HUES48 (cell line): ENCODE results near the gene RTP2.

Source experiments
- H3K27ac ChIP-seq: one replicate; pipeline ENCODE4 v1.7.0; 2013; ENCODE audit warnings: low read depth, low read length, inconsistent platforms
- H3K27me3 ChIP-seq: 2 replicates; pipeline ENCODE4 v1.6.1; 2013; ENCODE audit warnings: mild to moderate bottlenecking, low read length; ENCODE audit not compliant: control insufficient read depth, insufficient read depth
- H3K36me3 ChIP-seq: 2 replicates; pipeline ENCODE4 v1.6.1; 2013; ENCODE audit warnings: low read length; ENCODE audit not compliant: control insufficient read depth, insufficient read depth
- H3K4me1 ChIP-seq: 2 replicates; pipeline ENCODE4 v1.6.1; 2013; ENCODE audit warnings: mild to moderate bottlenecking, low read length; ENCODE audit not compliant: control insufficient read depth, insufficient read depth
- H3K4me3 ChIP-seq: 2 replicates; pipeline ENCODE4 v1.5.1; 2013; ENCODE audit warnings: mild to moderate bottlenecking, low read depth, low read length
- H3K9ac ChIP-seq: 2 replicates; pipeline ENCODE4 v1.6.1; 2013; ENCODE audit warnings: mild to moderate bottlenecking, low read depth, low read length, moderate library complexity
- H3K9me3 ChIP-seq: 2 replicates; pipeline ENCODE4 v1.6.1; 2013; ENCODE audit warnings: low read length; ENCODE audit not compliant: control insufficient read depth, insufficient read depth

RTP2 gene, protein sequence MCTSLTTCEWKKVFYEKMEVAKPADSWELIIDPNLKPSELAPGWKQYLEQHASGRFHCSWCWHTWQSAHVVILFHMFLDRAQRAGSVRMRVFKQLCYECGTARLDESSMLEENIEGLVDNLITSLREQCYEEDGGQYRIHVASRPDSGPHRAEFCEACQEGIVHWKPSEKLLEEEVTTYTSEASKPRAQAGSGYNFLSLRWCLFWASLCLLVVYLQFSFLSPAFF

DNA sequence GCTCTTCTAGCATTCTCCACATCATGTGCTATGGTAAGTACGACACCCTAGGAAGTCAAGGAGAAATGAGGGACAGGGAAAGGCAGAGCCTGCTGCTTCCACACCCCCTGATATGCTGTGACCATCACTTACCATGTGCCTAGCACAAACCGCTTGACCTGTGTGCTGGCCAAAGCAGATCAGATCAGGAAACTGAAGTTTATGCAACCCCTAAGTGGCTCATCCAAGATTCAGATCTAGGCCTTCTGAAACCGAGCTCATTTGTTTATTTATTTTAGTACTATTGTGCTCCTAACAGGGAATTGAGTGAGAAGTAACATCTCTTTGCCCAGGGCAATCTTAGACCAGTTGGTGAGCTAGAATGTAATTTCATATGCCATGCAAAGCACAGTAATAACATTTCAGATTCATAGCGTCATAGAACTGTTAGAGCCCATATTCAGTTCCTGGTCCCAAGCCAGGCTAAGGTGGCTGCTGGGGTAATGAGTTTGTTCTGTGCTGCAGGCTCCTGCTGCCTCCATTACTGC lies at the start of gene RTP2:
Gene RTP2, minus strand, starts transcription at position 51 of the 527 bp plus-strand sequence. CDS start 429 bp downstream, outside the sequence.
- no peak within 1 kb of the TSS for H3K4me3 ChIP-seq
- H3K4me1 ChIP-seq = no peaks in the 10 kb centered on the region
- H3K27ac ChIP-seq = no peak within 1 kb of the TSS
- H3K9me3 ChIP-seq = no peaks in the 10 kb centered on the region
- H3K9ac ChIP-seq = no peak within 1 kb of the TSS
- H3K27me3 ChIP-seq = no peaks in the 10 kb centered on the region
- no peaks in the 10 kb centered on the region for H3K36me3 ChIP-seq

GRCh38 chr3:187750513-187751123 lies 48.3 kb upstream of the RTP2 start:
- Histone ChIP-seq H3K9ac (no peak overlapping the region; the same call in 1 of the 2 replicates), H3K27me3 (no peaks in the 10 kb centered on the region), H3K36me3 (no peaks in the 10 kb centered on the region), H3K4me1 (peaks cover 48% of the 10 kb centered on the region), H3K4me3 (peak overlapping the region; percentile 10; the same call in 1 of the 2 replicates), H3K27ac (peak overlapping the region; percentile 63), H3K9me3 (no peaks in the 10 kb centered on the region)

- peak overlapping the region; percentile 13; the same call in 1 of the 2 replicates for H3K9ac ChIP-seq
- H3K9me3 ChIP-seq = no peaks in the 10 kb centered on the region
- peak overlapping the region; percentile 10; the same call in 1 of the 2 replicates for H3K4me3 ChIP-seq
- H3K4me1 ChIP-seq = peaks cover 48% of the 10 kb centered on the region
- H3K36me3 ChIP-seq = no peaks in the 10 kb centered on the region
- H3K27ac ChIP-seq = peak overlapping the region; percentile 63
- no peaks in the 10 kb centered on the region for H3K27me3 ChIP-seq
Measured at GRCh38 chr3:187750006-187750512, 47.7 kb upstream of the RTP2 start.

DNA sequence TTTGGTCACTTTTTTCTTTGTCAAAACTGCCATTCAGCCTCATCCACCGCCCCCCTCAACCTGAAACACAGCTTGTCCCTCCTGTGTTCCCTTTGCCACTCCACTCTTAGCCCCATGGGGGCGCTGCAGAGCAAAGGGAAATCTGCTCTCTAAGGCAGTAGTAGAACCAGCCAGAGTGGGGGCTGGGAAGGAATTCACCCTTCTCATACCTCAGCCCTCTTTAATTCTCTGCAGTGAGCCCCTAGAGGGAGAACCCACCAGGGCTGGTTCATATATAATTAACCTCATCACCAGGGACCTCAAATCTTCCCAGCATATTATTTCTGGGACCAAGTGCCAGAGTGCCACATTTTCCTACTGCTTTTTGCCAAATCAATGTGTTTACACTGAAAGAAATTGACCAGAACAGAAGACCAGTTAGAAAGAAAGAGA lies 45.7 kb upstream of the RTP2 start:
- Histone ChIP-seq H3K9me3 (no peaks in the 10 kb centered on the region), H3K4me1 (peaks cover 48% of the 10 kb centered on the region), H3K36me3 (no peaks in the 10 kb centered on the region), H3K27me3 (peaks cover 4% of the 10 kb centered on the region; the same call in 1 of the 2 replicates), H3K9ac (no peak overlapping the region), H3K4me3 (no peak overlapping the region), H3K27ac (no peak overlapping the region)

DNA sequence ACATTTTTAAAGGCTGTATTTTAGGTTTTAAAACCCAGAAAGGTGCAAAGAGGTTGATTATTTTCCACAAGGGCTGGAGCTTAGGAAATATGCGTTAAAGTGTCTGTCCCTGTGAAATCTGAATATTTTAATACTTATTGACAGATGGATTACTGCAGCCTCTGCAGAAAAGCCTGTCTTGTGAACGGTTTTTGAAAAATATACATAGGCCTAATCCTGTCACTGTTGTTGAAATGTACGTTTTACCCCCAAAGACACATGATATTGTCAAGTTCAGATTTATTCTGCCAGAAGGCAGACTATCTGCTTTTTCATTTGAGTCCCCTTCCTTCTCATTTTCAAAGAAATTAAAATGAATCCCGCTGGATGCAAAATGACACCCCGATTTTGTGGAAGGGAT lies 45.1 kb upstream of the RTP2 start:
- peaks cover 48% of the 10 kb centered on the region for H3K4me1 ChIP-seq
- no peaks in the 10 kb centered on the region for H3K36me3 ChIP-seq
- peaks cover 10% of the 10 kb centered on the region for H3K27me3 ChIP-seq
- no peak overlapping the region for H3K27ac ChIP-seq
- H3K9ac ChIP-seq = no peak overlapping the region
- H3K9me3 ChIP-seq = no peaks in the 10 kb centered on the region
- H3K4me3 ChIP-seq = no peak overlapping the region

DNA sequence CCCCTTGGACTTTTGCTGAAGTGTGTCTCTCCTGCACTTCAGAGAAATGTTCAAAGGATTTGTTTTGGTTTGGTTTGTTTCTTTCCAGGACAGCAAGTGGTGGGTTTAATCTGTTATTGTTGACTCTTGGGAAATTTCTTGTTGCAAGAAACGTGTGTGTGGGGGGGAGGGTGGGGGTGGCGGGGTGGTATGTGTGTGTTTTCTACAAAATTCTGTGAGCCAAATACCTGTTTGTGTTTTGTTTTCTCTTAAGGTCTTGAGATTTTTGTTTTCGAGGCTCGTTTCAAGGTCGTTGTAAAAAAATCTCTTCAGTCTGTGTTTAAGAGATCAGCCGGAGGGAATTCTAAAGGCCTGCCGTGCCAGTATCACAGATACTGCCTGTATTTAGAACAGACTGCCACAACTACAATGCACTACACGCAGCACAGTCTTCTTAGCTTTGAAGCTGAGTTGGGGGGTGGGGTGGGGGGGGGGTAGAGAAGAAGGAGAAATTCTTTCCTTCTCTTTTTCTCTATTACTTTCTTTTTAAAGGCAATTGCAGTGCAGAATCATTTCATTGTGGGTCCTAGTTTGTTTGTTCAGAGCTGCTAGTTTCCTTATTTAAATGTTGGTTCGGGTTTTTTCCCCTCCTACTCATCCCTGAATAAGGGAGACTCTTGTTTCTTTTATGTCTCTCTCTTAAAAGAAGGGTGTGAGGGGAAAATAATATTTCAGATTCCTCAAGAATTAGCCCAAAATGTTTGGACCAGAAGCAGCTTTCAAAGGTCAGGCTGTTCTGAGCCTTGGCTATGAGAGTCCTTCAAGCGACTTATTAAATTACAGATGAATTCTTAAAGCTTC lies 44.3 kb upstream of the RTP2 start:
- no peaks in the 10 kb centered on the region for H3K36me3 ChIP-seq
- H3K9ac ChIP-seq = peak overlapping the region; percentile 100; the same call in 1 of the 2 replicates
- H3K27me3 ChIP-seq = peaks cover 15% of the 10 kb centered on the region
- no peaks in the 10 kb centered on the region for H3K9me3 ChIP-seq
- H3K4me3 ChIP-seq = peak overlapping the region; percentile 83
- peaks cover 52% of the 10 kb centered on the region for H3K4me1 ChIP-seq
- H3K27ac ChIP-seq = peak overlapping the region; percentile 99

- Histone ChIP-seq H3K4me3 (peak overlapping the region; percentile 83), H3K4me1 (peaks cover 51% of the 10 kb centered on the region), H3K9ac (peak overlapping the region; percentile 100), H3K9me3 (no peaks in the 10 kb centered on the region), H3K27me3 (peaks cover 21% of the 10 kb centered on the region), H3K36me3 (no peaks in the 10 kb centered on the region), H3K27ac (peak overlapping the region; percentile 99)
Measured at GRCh38 chr3:187746059-187746441, 43.7 kb upstream of the RTP2 start.

DNA sequence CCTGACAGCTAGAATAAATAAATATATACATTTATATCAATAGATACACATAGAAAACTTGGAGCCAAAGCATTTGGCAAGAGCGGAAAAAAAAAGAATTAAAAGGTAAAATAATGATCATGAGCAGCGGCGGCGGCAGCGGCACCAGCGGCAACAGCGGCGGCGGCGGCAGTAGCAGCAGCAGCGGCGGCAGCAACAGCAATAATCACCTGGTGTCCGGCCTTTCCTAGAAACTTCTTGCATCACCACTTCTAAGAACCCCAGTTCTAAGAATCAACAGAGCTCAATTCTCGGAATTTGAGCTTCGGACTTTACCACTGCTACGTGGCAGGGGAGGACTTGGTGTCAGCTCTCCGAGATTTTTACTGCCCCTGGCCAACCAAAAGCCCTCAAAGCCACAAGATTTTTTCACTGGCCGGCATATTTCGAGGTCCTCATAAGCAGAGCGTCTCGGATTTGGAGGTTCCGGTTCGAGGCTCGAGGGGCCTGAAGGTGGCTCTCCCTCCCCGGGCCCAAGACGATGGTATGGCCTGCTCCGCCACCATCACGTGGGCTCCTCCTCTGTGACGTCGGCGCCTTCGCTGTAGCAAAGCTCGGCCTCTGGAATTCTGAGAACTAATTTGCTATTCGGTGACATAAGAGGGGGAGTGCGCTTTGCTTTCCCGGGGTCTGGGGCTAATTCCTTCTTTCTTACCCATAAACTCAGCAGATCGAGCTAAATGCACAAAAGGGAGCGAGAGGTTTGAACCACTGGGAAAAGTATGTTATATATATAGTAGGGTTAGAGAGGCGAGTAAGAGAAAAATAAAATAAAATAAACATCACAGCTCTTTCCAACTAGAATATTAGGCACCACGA lies 43.1 kb upstream of the RTP2 start, which contains the start of gene BCL6:
Gene BCL6, minus strand, starts transcription at position 268 of the 858 bp plus-strand sequence. CDS start 11,775 bp downstream, outside the sequence.
- H3K9me3 ChIP-seq = no peaks in the 10 kb centered on the region
- peak within 1 kb of the TSS; percentile 100 for H3K9ac ChIP-seq
- peaks cover 48% of the 10 kb centered on the region for H3K4me1 ChIP-seq
- peak within 1 kb of the TSS; percentile 99 for H3K27ac ChIP-seq
- no peaks in the 10 kb centered on the region for H3K36me3 ChIP-seq
- peaks cover 25% of the 10 kb centered on the region for H3K27me3 ChIP-seq
- peak within 1 kb of the TSS; percentile 83 for H3K4me3 ChIP-seq

DNA sequence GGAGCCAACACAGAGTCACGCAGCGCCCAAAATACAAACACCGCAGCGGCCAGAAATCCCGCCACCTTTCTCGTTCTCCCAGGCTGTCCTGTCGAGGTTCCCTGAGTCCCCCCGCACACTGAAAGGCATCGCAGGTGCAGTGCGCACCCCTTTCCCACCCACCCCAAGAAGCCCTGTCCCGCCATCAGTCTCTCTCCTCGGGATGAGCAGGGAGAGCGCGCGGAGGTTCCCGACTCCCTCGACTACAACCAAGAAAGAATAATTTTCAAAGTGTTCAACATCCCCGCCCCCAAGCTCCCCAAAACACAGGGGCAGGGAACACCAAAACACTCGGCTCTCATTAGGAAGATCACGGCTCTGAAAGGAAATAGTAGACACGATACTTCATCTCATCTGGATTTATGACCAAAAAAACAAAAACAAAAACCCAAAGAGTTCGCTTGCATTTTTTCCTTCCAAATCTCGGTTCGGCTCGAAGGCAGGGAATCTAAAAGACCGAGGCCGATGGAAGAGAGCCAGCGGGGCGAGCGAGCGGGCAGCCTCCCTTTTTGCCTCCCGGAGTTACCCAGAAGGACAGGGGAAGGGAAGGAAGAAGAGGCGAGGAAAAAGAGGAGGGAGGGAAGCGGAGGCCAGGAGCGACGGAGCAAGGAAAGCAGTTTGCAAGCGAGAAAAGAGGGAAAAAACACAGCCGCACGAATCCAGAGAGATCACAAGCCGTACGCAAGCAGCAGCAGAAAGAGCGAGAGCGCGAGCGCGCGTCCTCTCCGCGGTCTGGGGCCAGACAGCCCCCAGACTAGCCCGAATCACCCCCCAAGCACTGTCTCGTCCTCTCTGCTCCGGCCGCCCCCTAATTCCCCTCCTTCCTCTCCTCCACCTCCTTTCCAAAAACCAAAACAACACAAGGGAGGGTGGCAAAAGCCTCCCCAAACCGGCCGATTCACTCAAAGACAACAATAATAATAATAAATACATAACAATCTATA lies 42.1 kb upstream of the RTP2 start:
- H3K27ac ChIP-seq = peak overlapping the region; percentile 99
- no peaks in the 10 kb centered on the region for H3K9me3 ChIP-seq
- peaks cover 27% of the 10 kb centered on the region for H3K27me3 ChIP-seq
- peak overlapping the region; percentile 100 for H3K9ac ChIP-seq
- peak overlapping the region; percentile 83 for H3K4me3 ChIP-seq
- no peaks in the 10 kb centered on the region for H3K36me3 ChIP-seq
- peaks cover 43% of the 10 kb centered on the region for H3K4me1 ChIP-seq
